HL-60 (cell line): Measurements from ENCODE around the gene CATSPERB.

Source experiments
- DNase-seq, 2 experiments: peaks; one replicate each; pipeline ENCODE4 v3.0.0-alpha.2; 2010 to 2020; ENCODE audit warnings: low read depth in 1 of 2, low spot score in 1 of 2
- H3K27ac ChIP-seq: fragments of 250-450 bp; sonication (Bioruptor Pico); replicated peaks from 2 replicates; pipeline ENCODE4 v1.5.1; 2020; ENCODE audit warnings: mild to moderate bottlenecking, moderate library complexity
- H3K27me3 ChIP-seq: fragments of 250-450 bp; sonication (Bioruptor Pico); 2 replicates; pipeline ENCODE4 v1.5.1; 2021; ENCODE audit warnings: mild to moderate bottlenecking, moderate library complexity; ENCODE audit not compliant: insufficient read depth, poor library complexity, severe bottlenecking
- H3K4me3 ChIP-seq: replicated peaks from 2 replicates; pipeline ENCODE4 v1.5.1; 2011; ENCODE audit warnings: mild to moderate bottlenecking, control low read depth, low read length; ENCODE audit not compliant: insufficient read depth
- GABPA ChIP-seq: IDR thresholded peaks from 2 replicates; pipeline ENCODE4 v1.6.1; 2012; ENCODE audit warnings: low read depth
- POLR2AphosphoS5 ChIP-seq: IDR thresholded peaks from 2 replicates; pipeline ENCODE4 v1.6.1; 2012; ENCODE audit warnings: low read depth
- SPI1 ChIP-seq: IDR thresholded peaks from 2 replicates; pipeline ENCODE4 v1.6.1; 2012; ENCODE audit warnings: low read depth, mild to moderate bottlenecking, borderline replicate concordance
- TF ChIP-seq, protein P1 (sequence below): IDR thresholded peaks from one replicate; pipeline ENCODE4 v1.5.1; 2011; ENCODE audit warnings: low read length, control low read depth, inconsistent platforms; ENCODE audit not compliant: insufficient read depth
- TF ChIP-seq, protein P2 (sequence below): IDR thresholded peaks from 2 replicates; pipeline ENCODE4 v1.6.1; 2012; ENCODE audit warnings: low read depth; ENCODE audit not compliant: insufficient replicate concordance

CATSPERB gene

DNA sequence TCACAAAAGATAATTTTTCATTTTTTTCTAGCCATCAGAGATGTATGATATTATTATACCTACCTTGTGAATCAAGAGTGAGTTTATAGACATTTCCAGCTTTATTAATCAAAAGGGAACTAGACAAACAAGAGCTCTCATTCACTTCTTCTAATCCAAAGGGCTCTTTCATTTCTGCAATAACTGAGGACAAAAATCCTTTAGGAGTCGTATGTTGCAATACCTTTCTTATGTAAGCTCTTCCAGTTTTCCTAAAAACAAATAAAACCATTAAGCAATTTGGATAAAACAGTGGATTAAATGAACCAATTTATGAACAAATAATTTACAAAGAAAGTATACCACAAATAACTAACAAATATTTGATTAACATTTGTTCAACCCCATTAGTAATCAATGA is 107.1 kb downstream of the CATSPERB start:
- DNase-seq: no peak
- Histone ChIP-seq H3K27me3 (peaks cover 6% of the 10 kb centered on the region), H3K4me3 (no peak overlapping the region), H3K27ac (no peak overlapping the region)
- TF ChIP-seq, protein P1, sequence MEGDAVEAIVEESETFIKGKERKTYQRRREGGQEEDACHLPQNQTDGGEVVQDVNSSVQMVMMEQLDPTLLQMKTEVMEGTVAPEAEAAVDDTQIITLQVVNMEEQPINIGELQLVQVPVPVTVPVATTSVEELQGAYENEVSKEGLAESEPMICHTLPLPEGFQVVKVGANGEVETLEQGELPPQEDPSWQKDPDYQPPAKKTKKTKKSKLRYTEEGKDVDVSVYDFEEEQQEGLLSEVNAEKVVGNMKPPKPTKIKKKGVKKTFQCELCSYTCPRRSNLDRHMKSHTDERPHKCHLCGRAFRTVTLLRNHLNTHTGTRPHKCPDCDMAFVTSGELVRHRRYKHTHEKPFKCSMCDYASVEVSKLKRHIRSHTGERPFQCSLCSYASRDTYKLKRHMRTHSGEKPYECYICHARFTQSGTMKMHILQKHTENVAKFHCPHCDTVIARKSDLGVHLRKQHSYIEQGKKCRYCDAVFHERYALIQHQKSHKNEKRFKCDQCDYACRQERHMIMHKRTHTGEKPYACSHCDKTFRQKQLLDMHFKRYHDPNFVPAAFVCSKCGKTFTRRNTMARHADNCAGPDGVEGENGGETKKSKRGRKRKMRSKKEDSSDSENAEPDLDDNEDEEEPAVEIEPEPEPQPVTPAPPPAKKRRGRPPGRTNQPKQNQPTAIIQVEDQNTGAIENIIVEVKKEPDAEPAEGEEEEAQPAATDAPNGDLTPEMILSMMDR: no peak
- TF ChIP-seq, protein P2, sequence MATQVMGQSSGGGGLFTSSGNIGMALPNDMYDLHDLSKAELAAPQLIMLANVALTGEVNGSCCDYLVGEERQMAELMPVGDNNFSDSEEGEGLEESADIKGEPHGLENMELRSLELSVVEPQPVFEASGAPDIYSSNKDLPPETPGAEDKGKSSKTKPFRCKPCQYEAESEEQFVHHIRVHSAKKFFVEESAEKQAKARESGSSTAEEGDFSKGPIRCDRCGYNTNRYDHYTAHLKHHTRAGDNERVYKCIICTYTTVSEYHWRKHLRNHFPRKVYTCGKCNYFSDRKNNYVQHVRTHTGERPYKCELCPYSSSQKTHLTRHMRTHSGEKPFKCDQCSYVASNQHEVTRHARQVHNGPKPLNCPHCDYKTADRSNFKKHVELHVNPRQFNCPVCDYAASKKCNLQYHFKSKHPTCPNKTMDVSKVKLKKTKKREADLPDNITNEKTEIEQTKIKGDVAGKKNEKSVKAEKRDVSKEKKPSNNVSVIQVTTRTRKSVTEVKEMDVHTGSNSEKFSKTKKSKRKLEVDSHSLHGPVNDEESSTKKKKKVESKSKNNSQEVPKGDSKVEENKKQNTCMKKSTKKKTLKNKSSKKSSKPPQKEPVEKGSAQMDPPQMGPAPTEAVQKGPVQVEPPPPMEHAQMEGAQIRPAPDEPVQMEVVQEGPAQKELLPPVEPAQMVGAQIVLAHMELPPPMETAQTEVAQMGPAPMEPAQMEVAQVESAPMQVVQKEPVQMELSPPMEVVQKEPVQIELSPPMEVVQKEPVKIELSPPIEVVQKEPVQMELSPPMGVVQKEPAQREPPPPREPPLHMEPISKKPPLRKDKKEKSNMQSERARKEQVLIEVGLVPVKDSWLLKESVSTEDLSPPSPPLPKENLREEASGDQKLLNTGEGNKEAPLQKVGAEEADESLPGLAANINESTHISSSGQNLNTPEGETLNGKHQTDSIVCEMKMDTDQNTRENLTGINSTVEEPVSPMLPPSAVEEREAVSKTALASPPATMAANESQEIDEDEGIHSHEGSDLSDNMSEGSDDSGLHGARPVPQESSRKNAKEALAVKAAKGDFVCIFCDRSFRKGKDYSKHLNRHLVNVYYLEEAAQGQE: no peak
- TF ChIP-seq GABPA (no peak), POLR2AphosphoS5 (no peak), SPI1 (no peak)

DNA sequence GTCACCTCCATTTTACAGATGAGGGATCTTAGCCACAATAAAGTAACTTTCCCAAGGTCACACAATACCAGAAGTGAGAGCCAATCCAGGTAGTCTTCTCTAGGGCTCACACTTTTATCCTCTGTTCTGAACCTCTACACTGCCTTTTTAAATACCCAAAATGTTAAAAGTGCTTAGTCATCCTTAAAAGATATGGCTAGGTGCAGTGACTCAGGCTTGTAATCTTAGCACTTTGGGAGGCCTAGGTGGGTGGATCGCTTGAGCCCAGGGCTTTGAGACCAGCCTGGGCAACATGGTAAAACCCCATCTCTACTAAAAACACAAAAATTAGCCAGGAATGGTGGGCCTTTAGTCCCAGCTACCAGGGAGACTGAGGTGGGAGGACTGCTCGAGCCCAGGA is 117.7 kb downstream of the CATSPERB start:
- no peak for DNase-seq
- Histone ChIP-seq H3K4me3 (no peak overlapping the region), H3K27ac (no peak overlapping the region), H3K27me3 (peaks cover under 1% of the 10 kb centered on the region)
- TF ChIP-seq SPI1: no peak
- no peak for TF ChIP-seq POLR2AphosphoS5
- no peak for TF ChIP-seq GABPA

DNA sequence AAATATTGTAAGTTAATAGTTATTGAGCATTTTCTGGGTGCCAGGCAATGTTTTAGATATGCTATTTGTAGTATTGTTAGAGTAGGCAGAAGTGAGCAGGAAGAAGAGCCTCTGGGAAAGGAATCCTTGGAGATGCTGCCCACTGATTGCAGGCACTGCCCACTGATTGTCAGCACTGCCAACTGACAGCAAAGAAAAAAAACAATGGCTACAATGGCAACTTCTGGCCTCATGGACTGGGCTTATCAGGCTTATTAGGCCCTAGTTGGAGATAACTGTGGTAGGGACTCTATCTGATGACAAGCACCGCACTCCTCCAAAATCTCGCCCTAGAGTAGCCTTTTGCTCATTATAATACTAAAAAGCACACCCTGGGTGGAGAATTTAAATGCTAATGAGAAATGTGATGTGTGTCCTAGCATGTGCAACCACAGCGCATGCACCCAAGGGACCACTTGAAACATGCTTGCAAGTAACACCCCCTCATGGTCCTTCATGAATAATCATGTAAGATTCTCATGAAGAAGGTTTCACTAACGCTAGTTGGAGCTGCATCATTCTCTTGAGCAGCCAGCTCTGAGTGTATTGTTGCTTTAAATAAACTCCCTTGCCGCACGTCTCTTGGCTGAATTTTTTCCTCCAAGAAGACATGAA is 118.3 kb downstream of the CATSPERB start:
- peaks cover 2% of the 10 kb centered on the region for H3K27me3 ChIP-seq
- TF ChIP-seq, protein P1: no peak
- TF ChIP-seq, protein P2: no peak
- TF ChIP-seq GABPA (no peak), SPI1 (no peak), POLR2AphosphoS5 (no peak)
- H3K4me3 ChIP-seq: no peak overlapping the region
- H3K27ac ChIP-seq: no peak overlapping the region
- DNase-seq: no peak

DNA sequence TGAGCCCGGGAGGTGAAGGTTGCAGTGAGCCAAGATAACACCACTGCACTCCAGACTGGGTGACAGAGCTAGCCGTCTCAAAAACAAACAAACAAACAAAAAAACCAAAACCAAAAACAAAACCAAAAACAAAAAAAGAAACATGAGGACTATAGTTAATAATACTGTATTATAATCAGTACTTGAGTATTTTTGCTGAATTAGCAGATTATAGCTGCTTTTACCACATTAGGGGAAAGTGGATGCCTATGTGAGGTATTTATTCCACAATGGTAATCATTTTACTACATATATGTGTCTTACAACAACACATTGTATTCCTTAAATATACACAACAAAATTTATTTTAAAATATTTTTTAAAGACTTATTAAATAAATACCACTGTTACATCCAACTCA is 120.4 kb downstream of the CATSPERB start:
- Histone ChIP-seq H3K4me3 (no peak overlapping the region), H3K27ac (no peak overlapping the region), H3K27me3 (peaks cover 7% of the 10 kb centered on the region)
- TF ChIP-seq SPI1 (no peak), POLR2AphosphoS5 (no peak), GABPA (no peak)
- TF ChIP-seq, protein P2: no peak
- DNase-seq: no peak
